Muscle layer of colon (tissue), 2 donors: ENCODE results near the gene IMPA2.
"Not testable (repeated sequence)": the region's sequence is repeated elsewhere in the genome, so short reads cannot be mapped to it uniquely, and the experiment has no call there.

Experiments used
- H3K27ac ChIP-seq: one replicate; pipeline ENCODE4 v1.7.0; 2013; ENCODE audit warnings: low read depth, mild to moderate bottlenecking, low read length, moderate library complexity
- H3K27me3 ChIP-seq, 2 donors: one replicate each; pipeline ENCODE4 v1.7.0; 2013; ENCODE audit warnings: low read length in 2 of 2, mild to moderate bottlenecking in 2 of 2; ENCODE audit not compliant: insufficient read depth in 2 of 2, control insufficient read depth in 1 of 2
- H3K36me3 ChIP-seq: one replicate; pipeline ENCODE4 v1.7.0; 2013; ENCODE audit warnings: mild to moderate bottlenecking, low read length; ENCODE audit not compliant: insufficient read depth
- H3K4me1 ChIP-seq: one replicate; pipeline ENCODE4 v1.7.0; 2013; ENCODE audit warnings: mild to moderate bottlenecking, low read length; ENCODE audit not compliant: insufficient read depth
- H3K4me3 ChIP-seq, 2 donors: one replicate each; pipeline ENCODE4 v1.7.0; 2013; ENCODE audit warnings: low read length in 2 of 2, low read depth in 1 of 2, mild to moderate bottlenecking in 1 of 2, moderate library complexity in 1 of 2
- H3K9ac ChIP-seq: one replicate; pipeline ENCODE4 v1.7.0; 2013; ENCODE audit warnings: low read length
- H3K9me3 ChIP-seq: one replicate; pipeline ENCODE4 v1.7.0; 2013; ENCODE audit warnings: mild to moderate bottlenecking, low read length
- donor health status: abdominal sarcoma.
- donor health status: Adenocarcinoma of cecum.

The IMPA2 gene

DNA sequence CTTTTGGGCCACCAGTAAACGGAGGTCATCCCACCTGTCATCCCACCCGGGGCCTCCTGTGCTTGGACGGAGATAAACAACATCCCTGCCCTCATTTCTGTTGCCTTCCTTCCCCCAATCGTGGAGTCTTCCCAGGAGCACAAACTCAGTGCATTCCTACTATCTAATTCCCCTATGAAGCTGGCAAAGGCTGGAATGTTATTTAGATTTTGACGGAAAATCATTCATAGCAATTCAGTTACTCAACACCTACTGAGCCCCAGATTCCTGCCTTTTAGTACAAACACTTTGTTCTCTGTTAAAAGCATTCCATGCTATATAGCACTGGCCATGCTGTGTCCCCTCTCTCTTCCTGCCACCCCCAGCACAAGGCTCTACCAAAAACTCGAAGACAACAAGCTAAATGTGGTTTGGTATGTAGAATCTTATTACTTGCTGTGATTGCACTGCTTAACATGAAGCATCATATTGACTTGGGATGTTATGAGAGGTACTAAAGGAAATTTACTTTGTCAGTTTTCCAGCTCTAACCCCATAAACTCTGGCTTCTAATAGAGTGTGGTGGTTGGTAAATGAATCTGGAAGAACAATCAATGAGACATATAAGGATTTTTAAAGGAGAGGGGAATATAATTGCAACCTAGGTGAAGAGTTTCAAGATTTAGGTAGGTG lies 32.3 kb upstream of the IMPA2 start:
- Histone ChIP-seq H3K4me1 (peaks cover 5% of the 10 kb centered on the region), H3K9me3 (no peaks in the 10 kb centered on the region), H3K27ac (no peak overlapping the region), H3K9ac (no peak overlapping the region), H3K4me3 (no peak overlapping the region), H3K27me3 (no peaks in the 10 kb centered on the region), H3K36me3 (no peaks in the 10 kb centered on the region)

DNA sequence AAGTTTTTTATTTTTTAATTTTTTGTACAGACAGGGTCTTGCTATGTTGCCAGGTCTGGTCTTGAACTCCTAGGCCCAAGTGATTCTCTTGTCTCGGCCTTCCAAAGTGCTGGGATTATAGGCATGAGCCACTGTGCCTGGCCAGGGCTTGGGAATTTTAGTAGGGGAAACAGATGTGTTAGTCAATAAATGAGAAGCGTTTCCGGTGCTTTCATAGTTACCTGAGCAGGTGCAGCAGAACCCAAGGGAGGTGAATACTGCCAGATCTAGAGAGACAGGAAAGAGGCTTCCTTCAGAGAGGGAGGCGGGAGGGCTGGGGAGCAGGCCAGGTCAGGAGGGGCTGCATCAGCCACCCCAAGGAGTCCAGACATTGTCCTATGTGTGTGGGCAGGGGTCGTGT lies 30.5 kb upstream of the IMPA2 start:
- no peaks in the 10 kb centered on the region for H3K36me3 ChIP-seq
- no peak overlapping the region for H3K27ac ChIP-seq
- no peaks in the 10 kb centered on the region for H3K27me3 ChIP-seq
- no peaks in the 10 kb centered on the region for H3K9me3 ChIP-seq
- H3K4me1 ChIP-seq, result peaks cover 5% of the 10 kb centered on the region
- no peak overlapping the region for H3K9ac ChIP-seq
- no peak overlapping the region for H3K4me3 ChIP-seq

DNA sequence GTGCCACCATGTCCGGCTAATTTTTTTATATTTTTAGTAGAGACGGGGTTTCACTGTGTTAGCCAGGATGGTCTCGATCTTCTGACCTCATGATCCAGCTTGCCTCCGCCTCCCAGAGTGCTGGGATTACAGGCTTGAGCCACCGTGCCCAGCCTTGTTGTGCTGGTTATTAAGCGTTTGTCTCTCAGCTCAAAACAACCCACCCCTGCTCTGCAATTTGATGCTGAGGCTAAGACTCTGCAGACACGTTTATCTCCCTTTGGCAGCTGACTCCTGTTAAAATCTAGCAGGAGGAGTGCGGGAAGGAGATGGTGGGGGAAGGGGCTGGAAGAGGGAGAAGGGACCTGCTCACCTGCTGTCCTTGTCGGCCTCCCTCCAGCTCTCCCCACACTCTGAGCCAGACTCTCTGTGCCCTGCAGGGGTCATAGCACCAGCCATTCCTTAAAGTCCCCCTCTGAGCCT lies 29.9 kb upstream of the IMPA2 start:
- Histone ChIP-seq H3K9ac (no peak overlapping the region), H3K27ac (no peak overlapping the region), H3K27me3 (no peaks in the 10 kb centered on the region), H3K36me3 (no peaks in the 10 kb centered on the region), H3K9me3 (no peaks in the 10 kb centered on the region), H3K4me3 (no peak overlapping the region), H3K4me1 (peaks cover 4% of the 10 kb centered on the region)

DNA sequence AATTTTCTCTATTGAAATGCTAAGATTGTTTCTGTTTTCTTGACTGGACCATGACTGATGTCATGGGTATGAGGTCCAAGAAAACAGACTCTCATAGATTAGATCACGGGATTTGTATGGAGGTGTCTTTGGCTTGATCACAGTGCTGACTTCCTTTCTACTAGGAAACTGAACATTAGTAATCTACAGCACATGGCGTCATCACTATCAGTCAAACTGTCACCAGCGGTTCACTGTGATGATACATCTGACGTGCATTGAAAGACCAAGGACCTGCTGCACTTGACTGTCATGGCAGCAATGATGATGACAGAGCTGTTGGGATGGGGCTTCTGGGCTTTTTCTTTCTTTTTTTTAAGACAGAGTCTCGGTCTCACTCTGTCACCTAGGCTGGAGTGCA lies 28.2 kb upstream of the IMPA2 start:
- no peaks in the 10 kb centered on the region for H3K36me3 ChIP-seq
- H3K9ac ChIP-seq, result no peak overlapping the region
- no peaks in the 10 kb centered on the region for H3K4me1 ChIP-seq
- H3K4me3 ChIP-seq, result no peak overlapping the region
- H3K27me3 ChIP-seq, result no peaks in the 10 kb centered on the region
- no peaks in the 10 kb centered on the region for H3K9me3 ChIP-seq
- no peak overlapping the region for H3K27ac ChIP-seq

DNA sequence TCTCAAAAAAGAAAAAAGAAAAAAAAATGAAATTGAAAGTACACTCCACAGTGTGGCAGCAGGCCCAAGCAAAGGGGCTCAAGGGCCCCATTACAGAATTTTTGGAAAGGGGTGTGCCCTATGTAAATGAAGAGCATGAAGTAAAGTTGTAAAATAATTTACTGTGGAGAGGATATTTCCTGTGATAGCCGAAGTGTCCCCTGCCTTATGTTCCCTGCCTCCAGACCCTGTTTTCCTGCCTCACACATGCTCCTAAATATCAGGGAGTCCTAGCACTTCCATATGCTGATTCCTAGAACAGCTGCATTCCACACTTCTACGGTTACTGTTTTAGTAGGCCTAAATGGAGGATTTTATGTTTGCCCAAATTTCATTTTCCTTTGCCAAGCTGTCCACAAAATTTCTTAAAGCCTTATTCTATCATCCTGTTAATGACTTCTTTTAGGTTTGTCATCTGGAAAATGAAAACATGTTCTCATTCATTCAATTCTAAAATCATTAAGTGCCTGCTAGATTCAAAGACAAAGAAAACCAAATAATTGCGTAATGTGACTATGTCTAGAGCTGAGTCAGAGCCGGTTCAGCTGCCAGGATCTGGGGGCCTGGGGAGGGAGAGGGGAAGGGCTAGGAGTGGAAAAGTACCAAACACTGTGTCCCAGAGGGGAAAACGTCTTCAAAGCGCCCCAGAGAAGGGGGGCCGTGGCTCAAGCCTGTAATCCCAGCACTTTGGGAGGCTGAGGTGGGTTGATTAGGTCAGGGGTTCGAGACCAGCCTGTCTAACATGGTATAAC lies 25.9 kb upstream of the IMPA2 start:
- no peaks in the 10 kb centered on the region for H3K27me3 ChIP-seq
- no peak overlapping the region for H3K9ac ChIP-seq
- no peaks in the 10 kb centered on the region for H3K9me3 ChIP-seq
- no peak overlapping the region for H3K4me3 ChIP-seq
- H3K36me3 ChIP-seq, result no peaks in the 10 kb centered on the region
- H3K27ac ChIP-seq, result peak overlapping the region; percentile 14
- no peaks in the 10 kb centered on the region for H3K4me1 ChIP-seq

DNA sequence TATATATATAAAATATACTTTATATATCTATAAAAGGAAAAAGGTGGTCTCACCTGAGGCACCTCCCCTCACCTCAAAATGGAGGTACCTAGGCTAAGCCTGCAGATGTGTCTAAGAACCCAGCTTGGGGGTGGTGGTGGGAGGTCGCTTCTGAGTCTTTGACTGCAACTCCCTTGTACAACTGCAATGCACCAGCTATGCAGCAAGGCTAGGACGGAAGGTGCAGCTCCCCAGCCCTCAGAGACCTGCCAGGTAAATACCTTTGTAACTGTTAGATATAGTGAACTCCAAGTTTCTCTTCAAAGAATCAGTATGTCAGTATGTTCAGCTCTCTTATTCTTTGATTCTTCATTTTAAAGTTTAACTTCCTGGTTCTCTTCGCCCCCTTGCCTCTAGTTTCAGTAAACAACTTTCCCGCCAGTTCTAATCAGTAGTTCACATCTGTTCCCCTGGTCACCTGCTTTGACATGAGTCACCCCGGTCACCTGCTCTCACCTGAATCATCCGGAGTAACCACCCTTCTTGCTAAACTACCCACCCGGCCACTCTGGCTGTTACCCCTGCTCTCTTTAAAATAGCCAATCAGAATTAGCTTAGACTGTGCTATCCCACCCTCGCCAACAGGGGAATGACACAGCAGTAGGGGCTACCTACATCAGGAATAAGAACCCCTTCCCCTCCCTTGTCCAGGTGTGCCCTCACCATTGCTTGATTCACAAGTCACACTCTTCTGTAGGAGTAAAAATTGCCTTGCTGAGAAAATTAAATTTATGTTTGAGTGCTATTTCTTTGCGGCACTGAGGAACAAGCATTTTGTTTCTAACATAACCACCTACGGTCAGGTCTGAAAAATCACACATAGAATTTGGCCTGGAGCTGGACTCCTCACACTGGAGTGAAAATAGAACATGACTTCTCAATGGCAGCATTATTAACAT lies 24.7 kb upstream of the IMPA2 start:
- H3K27ac ChIP-seq, result no peak overlapping the region
- no peaks in the 10 kb centered on the region for H3K9me3 ChIP-seq
- no peaks in the 10 kb centered on the region for H3K27me3 ChIP-seq
- no peaks in the 10 kb centered on the region for H3K4me1 ChIP-seq
- no peak overlapping the region for H3K4me3 ChIP-seq
- H3K9ac ChIP-seq, result no peak overlapping the region
- no peaks in the 10 kb centered on the region for H3K36me3 ChIP-seq

DNA sequence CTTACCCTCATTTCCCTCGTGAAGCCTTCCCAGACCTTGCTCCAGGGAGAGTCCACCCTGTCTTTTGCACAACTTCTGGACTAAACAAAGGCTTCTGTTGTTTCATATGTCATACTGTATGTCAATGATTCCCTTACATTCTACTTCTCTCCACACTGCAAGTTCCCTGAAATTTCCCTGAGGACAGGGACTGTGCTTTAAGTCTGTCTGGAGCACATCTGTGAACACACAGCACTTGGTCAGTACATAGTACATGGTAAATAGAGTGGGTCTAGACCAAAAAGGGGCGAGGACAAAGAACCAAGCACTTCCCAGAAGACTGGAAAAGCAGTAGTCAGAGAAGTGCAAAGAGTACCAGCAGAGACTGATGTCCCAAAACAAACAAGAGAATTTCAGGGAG lies 23.7 kb upstream of the IMPA2 start:
- no peaks in the 10 kb centered on the region for H3K36me3 ChIP-seq
- H3K9ac ChIP-seq, result no peak overlapping the region
- no peaks in the 10 kb centered on the region for H3K27me3 ChIP-seq
- H3K4me1 ChIP-seq, result peaks cover 4% of the 10 kb centered on the region
- H3K4me3 ChIP-seq, result no peak overlapping the region
- H3K27ac ChIP-seq, result no peak overlapping the region
- no peaks in the 10 kb centered on the region for H3K9me3 ChIP-seq

DNA sequence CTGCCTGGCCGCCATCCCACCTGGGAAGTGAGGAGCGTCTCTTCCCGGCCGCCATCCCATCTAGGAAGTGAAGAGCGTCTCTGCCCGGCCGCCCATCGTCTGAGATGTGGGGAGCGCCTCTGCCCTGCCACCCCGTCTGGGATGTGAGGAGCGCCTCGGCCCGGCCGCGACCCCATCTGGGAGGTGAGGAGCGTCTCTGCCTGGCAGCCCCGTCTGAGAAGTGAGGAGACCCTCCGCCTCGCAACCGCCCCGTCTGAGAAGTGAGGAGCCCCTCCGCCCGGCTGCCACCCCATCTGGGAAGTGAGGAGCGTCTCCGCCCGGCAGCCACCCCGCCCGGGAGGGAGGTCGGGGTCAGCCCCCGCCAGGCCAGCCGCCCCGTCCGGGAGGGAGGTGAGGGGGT lies 21.7 kb upstream of the IMPA2 start:
- not testable (repeated sequence) for H3K4me3 ChIP-seq, H3K36me3 ChIP-seq, H3K27ac ChIP-seq, H3K9me3 ChIP-seq, H3K9ac ChIP-seq, H3K27me3 ChIP-seq
- H3K4me1 ChIP-seq, result peaks cover 14% of the 10 kb centered on the region

DNA sequence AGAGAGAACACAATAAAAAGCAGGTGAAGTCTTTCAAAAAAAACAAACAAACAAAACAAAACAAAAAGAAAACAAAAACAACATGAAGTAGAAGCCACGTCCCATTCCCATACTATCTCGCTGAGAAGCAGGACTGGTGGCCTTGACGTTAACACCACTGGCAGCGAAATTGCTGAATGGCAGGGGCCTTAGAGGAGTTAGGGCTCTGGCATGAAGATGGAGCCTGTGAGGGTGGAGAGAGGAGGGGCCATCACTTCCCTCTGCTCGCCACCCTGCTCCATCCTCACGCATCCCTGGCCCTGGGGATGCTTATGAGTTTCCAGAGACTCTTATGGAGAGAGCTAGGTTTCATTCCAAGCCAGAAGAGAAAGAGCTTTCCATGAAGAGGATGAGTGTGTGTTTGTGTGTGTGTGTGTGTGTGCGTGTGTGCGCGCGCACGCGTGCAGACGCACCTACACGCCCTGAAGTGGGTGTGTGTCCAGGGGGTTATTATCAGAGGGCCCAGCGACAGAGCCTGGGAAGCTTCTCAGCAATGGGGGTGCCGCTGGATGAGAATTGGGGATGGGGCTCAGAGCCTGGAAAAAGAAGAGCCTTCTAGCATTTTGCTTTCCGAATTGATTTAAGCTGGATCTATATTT lies 20.4 kb upstream of the IMPA2 start:
- Histone ChIP-seq H3K9me3 (no peaks in the 10 kb centered on the region), H3K4me1 (peaks cover 15% of the 10 kb centered on the region), H3K36me3 (no peaks in the 10 kb centered on the region), H3K27ac (no peak overlapping the region), H3K27me3 (no peaks in the 10 kb centered on the region), H3K4me3 (no peak overlapping the region), H3K9ac (no peak overlapping the region)

DNA sequence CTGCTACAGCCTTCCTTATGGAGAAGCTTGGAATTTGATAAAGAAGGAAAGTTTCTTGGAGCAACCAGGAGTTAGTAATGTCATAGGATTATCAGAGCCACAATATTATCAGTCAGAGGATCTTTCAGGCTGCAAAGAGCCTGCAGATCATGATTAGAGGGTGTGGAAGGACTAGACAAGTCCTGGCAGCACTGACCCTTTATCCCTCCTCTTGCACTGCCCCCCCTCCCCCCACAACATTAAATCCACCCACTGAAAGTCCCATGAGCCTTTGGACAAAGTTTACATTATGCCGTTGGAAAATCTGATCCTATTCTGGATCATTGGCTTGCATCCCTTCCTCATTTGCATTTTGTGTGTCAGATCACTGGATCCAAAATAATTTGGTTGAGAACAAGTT lies 18.7 kb upstream of the IMPA2 start:
- H3K4me3 ChIP-seq, result no peak overlapping the region
- H3K36me3 ChIP-seq, result no peaks in the 10 kb centered on the region
- no peak overlapping the region for H3K9ac ChIP-seq
- no peak overlapping the region for H3K27ac ChIP-seq
- H3K9me3 ChIP-seq, result no peaks in the 10 kb centered on the region
- no peaks in the 10 kb centered on the region for H3K27me3 ChIP-seq
- peaks cover 15% of the 10 kb centered on the region for H3K4me1 ChIP-seq

DNA sequence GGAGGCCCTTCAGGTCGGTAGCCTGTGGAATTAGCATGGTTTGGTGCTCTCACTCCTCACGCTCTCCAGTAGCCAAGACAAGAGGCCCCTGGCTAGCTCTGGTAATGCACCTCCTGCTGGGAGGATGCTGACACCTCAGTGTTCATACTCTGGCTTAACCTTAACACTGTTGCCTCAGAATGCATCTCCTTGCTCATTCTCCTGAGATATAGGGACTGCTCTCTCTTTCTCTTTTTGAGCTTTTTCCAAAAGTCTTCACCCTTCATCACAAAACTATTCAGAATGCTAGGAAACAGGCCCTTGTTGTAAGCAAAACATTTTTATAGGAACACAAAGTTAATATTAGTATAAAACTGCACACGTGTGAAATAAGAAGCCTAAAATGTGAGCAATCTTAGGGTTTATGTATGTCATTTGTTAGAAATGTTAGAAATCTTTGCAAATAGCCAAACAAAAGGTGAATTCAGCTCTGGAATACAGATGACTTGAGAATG lies 17.3 kb upstream of the IMPA2 start:
- H3K27me3 ChIP-seq, result no peaks in the 10 kb centered on the region
- H3K9me3 ChIP-seq, result no peaks in the 10 kb centered on the region
- H3K27ac ChIP-seq, result peak overlapping the region; percentile 19
- peaks cover 15% of the 10 kb centered on the region for H3K4me1 ChIP-seq
- H3K36me3 ChIP-seq, result no peaks in the 10 kb centered on the region
- no peak overlapping the region for H3K9ac ChIP-seq
- H3K4me3 ChIP-seq, result no peak overlapping the region
